ENCODE results near the gene CAB39. TPM values are rescaled to one million over a fixed set of nuclear protein-coding genes. Genes with fewer than 3 reads are reported as not detected.

Gene CAB39
- total RNA-seq, 2 donors from 2014 or later, result 87.8 to 121 TPM

DNA sequence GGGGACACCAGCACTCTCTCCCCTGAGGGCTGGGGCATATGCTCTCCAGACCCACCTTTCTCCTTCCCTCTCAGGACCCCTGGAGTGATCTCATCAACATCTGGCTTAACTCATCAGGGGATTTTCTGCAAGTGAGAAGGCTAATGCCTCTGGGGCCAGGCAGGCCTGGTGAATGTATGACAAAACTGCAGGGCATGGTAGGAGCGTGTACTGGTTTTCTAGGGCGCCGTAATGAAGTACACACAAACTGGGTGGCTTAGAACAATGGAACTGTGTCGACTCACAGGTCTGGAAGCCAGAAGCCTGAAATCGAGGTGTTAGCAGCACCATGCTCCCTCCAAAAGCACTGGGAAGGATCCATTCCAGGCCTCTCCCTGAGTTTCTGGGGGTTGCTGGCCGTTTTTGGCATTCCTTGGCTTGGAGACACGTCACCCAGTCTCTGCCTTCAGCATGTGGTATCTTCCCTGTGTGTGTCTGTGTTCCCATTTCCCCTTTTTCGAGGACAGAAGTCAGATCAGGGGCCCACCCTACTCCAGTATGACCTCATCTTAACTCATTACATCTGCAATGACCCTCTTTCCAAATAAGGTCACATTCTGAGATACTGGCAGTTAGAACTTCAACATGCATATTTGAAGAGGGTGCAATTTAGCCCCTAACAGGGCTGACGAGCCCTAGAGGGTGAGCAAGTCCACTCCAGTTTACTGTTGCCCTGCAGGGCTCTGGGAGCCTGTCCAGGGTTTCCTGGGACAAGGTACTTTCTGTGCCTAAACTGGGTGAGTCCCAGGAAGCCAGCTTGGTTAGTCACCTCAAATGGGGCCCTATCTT, 45.5 kb upstream of the CAB39 start:
- intact Hi-C loops (cut with DNase I), result no loop called here
- TF ChIP-seq, protein P1, sequence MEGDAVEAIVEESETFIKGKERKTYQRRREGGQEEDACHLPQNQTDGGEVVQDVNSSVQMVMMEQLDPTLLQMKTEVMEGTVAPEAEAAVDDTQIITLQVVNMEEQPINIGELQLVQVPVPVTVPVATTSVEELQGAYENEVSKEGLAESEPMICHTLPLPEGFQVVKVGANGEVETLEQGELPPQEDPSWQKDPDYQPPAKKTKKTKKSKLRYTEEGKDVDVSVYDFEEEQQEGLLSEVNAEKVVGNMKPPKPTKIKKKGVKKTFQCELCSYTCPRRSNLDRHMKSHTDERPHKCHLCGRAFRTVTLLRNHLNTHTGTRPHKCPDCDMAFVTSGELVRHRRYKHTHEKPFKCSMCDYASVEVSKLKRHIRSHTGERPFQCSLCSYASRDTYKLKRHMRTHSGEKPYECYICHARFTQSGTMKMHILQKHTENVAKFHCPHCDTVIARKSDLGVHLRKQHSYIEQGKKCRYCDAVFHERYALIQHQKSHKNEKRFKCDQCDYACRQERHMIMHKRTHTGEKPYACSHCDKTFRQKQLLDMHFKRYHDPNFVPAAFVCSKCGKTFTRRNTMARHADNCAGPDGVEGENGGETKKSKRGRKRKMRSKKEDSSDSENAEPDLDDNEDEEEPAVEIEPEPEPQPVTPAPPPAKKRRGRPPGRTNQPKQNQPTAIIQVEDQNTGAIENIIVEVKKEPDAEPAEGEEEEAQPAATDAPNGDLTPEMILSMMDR (IDR thresholded peaks at IDR 0.05), result no peak
- H3K4me3 ChIP-seq, result no peak overlapping the region
- no peak overlapping the region for H3K27ac ChIP-seq
- no peaks in the 10 kb centered on the region for H3K36me3 ChIP-seq
- H3K9ac ChIP-seq (ENCODE audit: low read depth in 2 of 2, low read length in 2 of 2), result peak overlapping the region in 1 of 2 donors; percentile 35
- H3K9me3 ChIP-seq, result no peaks in the 10 kb centered on the region
- no peaks in the 10 kb centered on the region for H3K27me3 ChIP-seq
- no peak for DNase-seq
- H3K4me1 ChIP-seq, result peaks cover 7% of the 10 kb centered on the region

DNA sequence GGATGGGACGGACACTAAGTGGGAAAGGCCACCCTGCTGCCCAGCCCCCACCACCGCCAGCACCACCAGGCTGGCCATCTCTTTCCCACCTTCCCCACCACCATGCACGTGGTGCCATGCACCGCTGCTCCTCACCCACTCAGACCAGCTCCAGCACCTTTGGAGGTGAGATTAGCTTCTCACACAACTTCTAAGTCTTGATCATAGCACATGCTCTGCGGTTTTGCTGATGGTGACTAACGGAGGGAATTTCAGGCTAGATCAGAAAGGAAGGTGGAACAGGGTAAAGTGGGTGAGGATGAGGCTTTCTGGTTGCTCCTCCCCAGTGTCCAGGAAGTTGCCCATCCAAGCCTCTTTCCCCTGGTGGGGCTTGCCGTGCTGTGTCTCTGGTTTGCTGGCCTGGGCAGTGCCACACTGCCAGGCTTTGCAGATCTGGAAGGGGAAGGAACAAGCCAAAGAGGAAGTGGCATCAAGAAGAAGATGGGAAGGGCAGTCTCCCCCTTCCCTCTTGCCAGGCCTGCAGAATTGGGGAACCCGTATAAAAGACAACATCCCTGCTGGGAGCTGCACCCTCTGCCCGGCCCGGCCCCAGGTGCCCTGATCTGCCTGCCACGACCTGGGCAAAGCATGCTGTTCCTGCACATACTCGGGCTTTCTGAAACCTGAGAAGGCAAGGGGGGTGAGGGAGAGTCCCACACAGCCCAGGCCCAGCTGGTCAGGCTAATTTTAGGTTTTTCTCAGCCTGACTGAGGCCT, 44.3 kb upstream of the CAB39 start:
- Histone ChIP-seq H3K4me1 (peaks cover 7% of the 10 kb centered on the region), H3K9me3 (no peaks in the 10 kb centered on the region), H3K36me3 (no peaks in the 10 kb centered on the region), H3K9ac (ENCODE audit: low read depth in 2 of 2, low read length in 2 of 2) (no peak overlapping the region), H3K4me3 (no peak overlapping the region), H3K27me3 (no peaks in the 10 kb centered on the region), H3K27ac (no peak overlapping the region)
- intact Hi-C loops (cut with DNase I), result no loop called here
- TF ChIP-seq, protein P1 (IDR thresholded peaks at IDR 0.05), result no peak
- DNase-seq, result no peak

DNA sequence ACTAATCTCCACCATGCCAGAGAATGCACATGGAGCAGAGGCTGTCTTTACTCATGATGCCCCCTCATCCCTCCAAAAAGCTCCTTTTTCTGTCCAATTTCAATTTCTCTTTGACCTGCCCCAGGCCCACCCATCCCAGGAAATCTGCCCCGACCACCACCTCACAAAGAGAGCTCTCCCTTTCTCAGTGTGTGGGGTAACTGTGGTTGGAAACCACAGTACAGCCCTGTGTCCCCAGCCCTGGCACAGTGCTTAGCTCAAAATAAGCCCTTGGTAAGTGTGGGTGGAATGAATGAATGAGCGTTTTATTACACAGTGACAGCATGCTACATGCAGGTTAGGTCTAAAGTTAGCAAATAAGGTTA, 43.7 kb upstream of the CAB39 start:
- Histone ChIP-seq H3K27ac (no peak overlapping the region), H3K27me3 (no peaks in the 10 kb centered on the region), H3K4me1 (peaks cover 7% of the 10 kb centered on the region), H3K9ac (ENCODE audit: low read depth in 2 of 2, low read length in 2 of 2) (no peak overlapping the region), H3K36me3 (no peaks in the 10 kb centered on the region), H3K4me3 (no peak overlapping the region), H3K9me3 (no peaks in the 10 kb centered on the region)
- TF ChIP-seq, protein P1 (IDR thresholded peaks at IDR 0.05), result no peak
- intact Hi-C loops (cut with DNase I), result no loop called here
- DNase-seq, result no peak

DNA sequence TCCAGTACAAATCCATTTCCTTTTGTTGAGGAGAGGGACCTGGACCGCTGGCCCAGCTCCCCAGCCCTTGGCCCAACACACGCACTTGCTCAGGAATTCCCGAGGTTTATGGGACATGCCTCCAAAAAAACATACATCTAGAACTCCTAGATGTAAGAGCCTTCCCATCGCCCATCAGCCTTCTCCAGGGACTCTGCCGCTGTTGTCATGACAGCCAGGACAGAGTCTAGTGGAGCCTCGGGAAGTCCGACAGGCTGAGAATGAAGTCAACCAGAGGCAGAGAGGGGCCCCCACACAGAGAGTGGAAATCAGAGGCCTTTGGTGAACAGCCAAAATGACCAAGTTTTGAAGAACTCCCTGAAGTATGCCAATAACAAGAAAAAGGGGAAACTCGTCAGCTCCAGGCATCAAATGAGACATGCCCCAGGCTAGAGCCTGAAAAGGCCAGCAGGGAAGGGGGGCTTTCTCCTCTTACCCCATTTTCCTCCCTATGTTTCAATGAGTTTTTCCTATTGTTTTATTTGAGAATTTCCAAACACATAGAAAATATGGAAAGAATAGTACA, 43.2 kb upstream of the CAB39 start:
- H3K9me3 ChIP-seq, result no peaks in the 10 kb centered on the region

DNA sequence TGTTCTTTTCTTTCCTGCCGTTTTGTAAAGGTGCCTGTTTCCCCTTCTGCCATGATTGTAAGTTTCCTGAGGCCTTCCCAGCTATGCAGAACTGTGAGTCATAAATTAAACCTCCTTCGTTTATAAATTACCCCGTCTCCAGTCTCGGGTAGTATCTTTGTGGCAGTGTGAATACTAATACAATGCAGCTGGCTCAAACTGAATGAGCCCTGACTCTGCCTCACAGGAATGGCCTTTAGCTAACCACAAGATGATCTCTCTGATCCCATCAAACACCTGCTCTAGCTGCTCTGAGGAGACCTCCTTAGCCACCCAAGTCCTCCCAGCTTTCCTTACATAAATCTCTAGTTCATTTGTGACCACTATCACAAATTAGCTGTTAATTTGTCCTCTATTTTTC, 41.5 kb upstream of the CAB39 start:
- Histone ChIP-seq H3K36me3 (no peaks in the 10 kb centered on the region), H3K4me1 (peaks cover 7% of the 10 kb centered on the region), H3K4me3 (no peak overlapping the region), H3K27ac (no peak overlapping the region), H3K27me3 (no peaks in the 10 kb centered on the region), H3K9ac (ENCODE audit: low read depth in 2 of 2, low read length in 2 of 2) (no peak overlapping the region), H3K9me3 (no peaks in the 10 kb centered on the region)
- intact Hi-C loops (cut with DNase I), result no loop called here
- no peak for DNase-seq
- TF ChIP-seq, protein P1 (IDR thresholded peaks at IDR 0.05), result no peak

More for the DNA sequence above, 43.2 kb upstream of the CAB39 start:
- TF ChIP-seq, protein P1 (IDR thresholded peaks at IDR 0.05), result no peak
- no peak for DNase-seq
- Histone ChIP-seq H3K27me3 (no peaks in the 10 kb centered on the region), H3K4me3 (no peak overlapping the region), H3K9ac (ENCODE audit: low read depth in 2 of 2, low read length in 2 of 2) (no peak overlapping the region), H3K27ac (no peak overlapping the region), H3K36me3 (no peaks in the 10 kb centered on the region), H3K4me1 (peaks cover 7% of the 10 kb centered on the region)
- intact Hi-C loops (cut with DNase I), result no loop called here

Measured in colonic mucosa (tissue), 4 donors.